GM23338 (cell line): Measurements from ENCODE around the gene ICAM1. TPM values are rescaled to one million over a fixed set of nuclear protein-coding genes. Genes with fewer than 3 reads are reported as not detected.
A peak's percentile ranks its signal among the peaks of the same experiment; 100 is the strongest.

Experiments used
- ATAC-seq: fragments of 200-7000 bp; cut with Tn5 transposase; 3 replicates; pipeline ENCODE4 v1.9.1; 2020
- DNase-seq: peaks from one replicate; pipeline ENCODE4 v3.0.0-alpha.2; 2015; ENCODE audit warnings: low spot score
- H2AFZ ChIP-seq: fragments of 200-600 bp; sonication (generic); 2 replicates; pipeline ENCODE4 v1.8.0; 2016; ENCODE audit warnings: antibody characterized with exemption, mild to moderate bottlenecking, moderate library complexity
- H3F3A ChIP-seq: fragments of 200-600 bp; sonication (generic); replicated peaks from 2 replicates; pipeline ENCODE4 v1.8.0; 2017; ENCODE audit warnings: antibody characterized with exemption, mixed run types, low read depth
- H3K27ac ChIP-seq: fragments of 200-600 bp; sonication (generic); 2 replicates; pipeline ENCODE4 v1.6.1; 2016; ENCODE audit warnings: low read depth
- H3K27me3 ChIP-seq: fragments of 200-600 bp; sonication (generic); 2 replicates; pipeline ENCODE4 v1.8.0; 2016; ENCODE audit warnings: mild to moderate bottlenecking, mixed run types, moderate library complexity; ENCODE audit not compliant: insufficient read depth
- H3K36me3 ChIP-seq: fragments of 200-600 bp; sonication (generic); 2 replicates; pipeline ENCODE4 v1.8.0; 2016; ENCODE audit warnings: mild to moderate bottlenecking; ENCODE audit not compliant: insufficient read depth
- H3K4me1 ChIP-seq: fragments of 200-600 bp; sonication (generic); 2 replicates; pipeline ENCODE4 v1.8.0; 2016; ENCODE audit warnings: mild to moderate bottlenecking, moderate library complexity; ENCODE audit not compliant: insufficient read depth
- H3K4me2 ChIP-seq: fragments of 200-600 bp; sonication (generic); 2 replicates; pipeline ENCODE4 v1.7.1; 2017; ENCODE audit warnings: mixed run types
- H3K4me3 ChIP-seq: fragments of 200-600 bp; sonication (generic); 2 replicates; pipeline ENCODE4 v1.6.1; 2016; ENCODE audit warnings: mixed run types
- H3K79me2 ChIP-seq: fragments of 200-600 bp; sonication (generic); replicated peaks from 2 replicates; pipeline ENCODE4 v1.8.0; 2017; ENCODE audit warnings: mild to moderate bottlenecking; ENCODE audit not compliant: insufficient read depth
- H3K9me2 ChIP-seq: fragments of 200-600 bp; sonication (generic); 2 replicates; pipeline ENCODE4 v1.8.0; 2017; ENCODE audit not compliant: insufficient read depth
- H4K20me1 ChIP-seq: fragments of 200-600 bp; sonication (generic); replicated peaks from 2 replicates; pipeline ENCODE4 v1.8.0; 2017; ENCODE audit warnings: mild to moderate bottlenecking; ENCODE audit not compliant: insufficient read depth
- H3K27ac Mint-ChIP-seq: 2 replicates; pipeline ENCODE4 v1.8.0; 2020; ENCODE audit warnings: inconsistent platforms, mild to moderate bottlenecking, moderate library complexity, mixed read lengths
- H3K27me3 Mint-ChIP-seq: 3 replicates; pipeline ENCODE4 v1.8.0; 2022; ENCODE audit warnings: low read depth, mild to moderate bottlenecking, moderate library complexity, mixed read lengths, inconsistent platforms; ENCODE audit not compliant: insufficient read depth, poor library complexity
- H3K36me3 Mint-ChIP-seq: 3 replicates; pipeline ENCODE4 v1.8.0; 2021; ENCODE audit warnings: low read depth, mild to moderate bottlenecking, inconsistent platforms, moderate library complexity, mixed read lengths
- H3K4me1 Mint-ChIP-seq: 3 replicates; pipeline ENCODE4 v1.8.0; 2020; ENCODE audit warnings: mild to moderate bottlenecking, inconsistent platforms, mixed read lengths
- H3K4me3 Mint-ChIP-seq: 3 replicates; pipeline ENCODE4 v1.8.0; 2021; ENCODE audit warnings: moderate library complexity, mild to moderate bottlenecking, inconsistent platforms, mixed read lengths
- H3K9me3 Mint-ChIP-seq: 3 replicates; pipeline ENCODE4 v1.8.0; 2020; ENCODE audit warnings: moderate library complexity, mild to moderate bottlenecking, inconsistent platforms, mixed read lengths
- CREB1 ChIP-seq: fragments of 250-450 bp; sonication (Bioruptor Pico); IDR thresholded peaks from 2 replicates; pipeline ENCODE4 v1.5.0; 2020; ENCODE audit warnings: low read depth, mild to moderate bottlenecking, moderate library complexity
- EZH2 ChIP-seq: fragments of 200-600 bp; sonication (generic); IDR thresholded peaks from one replicate; pipeline ENCODE4 v1.8.0; 2017; ENCODE audit warnings: antibody characterized with exemption, mild to moderate bottlenecking, low read depth; ENCODE audit not compliant: unreplicated experiment
- JUNB ChIP-seq: IDR thresholded peaks from one replicate; pipeline ENCODE4 v1.6.1; 2016; ENCODE audit warnings: antibody characterized with exemption; ENCODE audit not compliant: unreplicated experiment
- POLR2AphosphoS5 ChIP-seq: IDR thresholded peaks from 2 replicates; pipeline ENCODE4 v1.6.1; 2016; ENCODE audit warnings: antibody characterized with exemption, low read depth
- STAT1 ChIP-seq: IDR thresholded peaks from one replicate; pipeline ENCODE4 v1.6.1; 2016; ENCODE audit warnings: antibody characterized with exemption; ENCODE audit not compliant: unreplicated experiment
- ZNF114 ChIP-seq: fragments of 250-450 bp; sonication (Bioruptor Pico); IDR thresholded peaks from 2 replicates; pipeline ENCODE4 v1.5.0; 2020; ENCODE audit warnings: mild to moderate bottlenecking, moderate library complexity
- ZNF331 ChIP-seq: fragments of 250-450 bp; sonication (Bioruptor Pico); IDR thresholded peaks from 2 replicates; pipeline ENCODE4 v1.5.0; 2020; ENCODE audit warnings: low read depth, mild to moderate bottlenecking, moderate library complexity
- polyA plus RNA-seq: library from polyadenylated mRNA; unstranded; fragments of >200 nt; fragmentation: Nextera tagmentation; extraction: Ambion mirVana; gene quantifications from 2 replicates; pipeline ENCODE4 v1.2.1, GENCODE V29; 2016
- total RNA-seq: library from RNA; depleted of rRNA; stranded (reverse); fragments of >200 nt; shearing (Covaris generic); gene quantifications from 2 replicates; pipeline ENCODE4 v1.2.3, GENCODE V29; 2014
- TF ChIP-seq, protein P1 (sequence below), 2 experiments: fragments of 200-600 bp in 1 of 2; sonication (generic) in 1 of 2; conservative IDR thresholded peaks; 2 replicates each; pipeline versions ENCODE4 v1.5.1 to v1.6.1; 2016 to 2017; ENCODE audit warnings: antibody characterized with exemption in 2 of 2, low read depth in 2 of 2, mild to moderate bottlenecking in 2 of 2, moderate library complexity in 1 of 2
- TF ChIP-seq, protein P2 (sequence below): IDR thresholded peaks from 2 replicates; pipeline ENCODE4 v1.6.1; 2016; ENCODE audit warnings: antibody characterized with exemption

ICAM1 gene
- total and polyA plus RNA-seq, 2 experiments from 2014 or later = 1.6 to 3.5 TPM

- TF ChIP-seq ZNF331 (CRISPR knock-in tag) (no peak), POLR2AphosphoS5 (peak; percentile 23; the same call in 1 of the 2 replicates)
- Histone ChIP-seq H3K79me2 (no peaks in the 10 kb centered on the region), H3K27ac (no peak overlapping the region), H4K20me1 (no peaks in the 10 kb centered on the region; the same call in 1 of the 2 replicates), H3K9me2 (no peaks in the 10 kb centered on the region), H2AFZ (peak overlapping the region; percentile 96), H3K4me2 (peak overlapping the region; percentile 94), H3F3A (peaks cover 19% of the 10 kb centered on the region; the same call in 1 of the 2 replicates), H3K4me3 (peak overlapping the region; percentile 71), H3K27me3 (peaks cover 78% of the 10 kb centered on the region), H3K36me3 (no peaks in the 10 kb centered on the region), H3K4me1 (peaks cover 24% of the 10 kb centered on the region)
- H3K4me3 Mint-ChIP-seq = peak overlapping the region; percentile 77
- H3K4me1 Mint-ChIP-seq = peaks cover 31% of the 10 kb centered on the region
- H3K9me3 Mint-ChIP-seq = peaks cover 3% of the 10 kb centered on the region; the same call in 1 of the 3 replicates
- DNase-seq (peak; percentile 83), ATAC-seq (peak; percentile 26)
- H3K27ac Mint-ChIP-seq = peak overlapping the region; percentile 80; the same call in 1 of the 2 replicates
- peaks cover 8% of the 10 kb centered on the region; the same call in 2 of the 3 replicates for H3K36me3 Mint-ChIP-seq
- peaks cover 75% of the 10 kb centered on the region for H3K27me3 Mint-ChIP-seq
These were observed 17.8 kb downstream of the ICAM1 start for GRCh38 chr19:10288662-10289166.

- H3K9me3 Mint-ChIP-seq = peaks cover 3% of the 10 kb centered on the region; the same call in 1 of the 3 replicates
- Histone ChIP-seq H3F3A (peaks cover 19% of the 10 kb centered on the region; the same call in 1 of the 2 replicates), H3K4me1 (peaks cover 24% of the 10 kb centered on the region), H3K36me3 (no peaks in the 10 kb centered on the region), H3K9me2 (no peaks in the 10 kb centered on the region), H3K4me2 (peak overlapping the region; percentile 94), H3K79me2 (no peaks in the 10 kb centered on the region), H3K4me3 (peak overlapping the region; percentile 71), H3K27me3 (peaks cover 84% of the 10 kb centered on the region), H4K20me1 (no peaks in the 10 kb centered on the region; the same call in 1 of the 2 replicates), H3K27ac (no peak overlapping the region), H2AFZ (peak overlapping the region; percentile 98)
- H3K4me1 Mint-ChIP-seq = peaks cover 31% of the 10 kb centered on the region
- TF ChIP-seq CREB1 (CRISPR knock-in tag) = peak; percentile 73
- TF ChIP-seq STAT1 = no peak
- peak; percentile 93 for DNase-seq
- peak overlapping the region; percentile 77 for H3K4me3 Mint-ChIP-seq
- ATAC-seq = peak; percentile 8
- H3K27ac Mint-ChIP-seq = peak overlapping the region; percentile 80; the same call in 1 of the 2 replicates
- H3K36me3 Mint-ChIP-seq = peaks cover 8% of the 10 kb centered on the region; the same call in 2 of the 3 replicates
- H3K27me3 Mint-ChIP-seq = peaks cover 81% of the 10 kb centered on the region
These were observed 18.4 kb downstream of the ICAM1 start for GRCh38 chr19:10289167-10289835.

DNA sequence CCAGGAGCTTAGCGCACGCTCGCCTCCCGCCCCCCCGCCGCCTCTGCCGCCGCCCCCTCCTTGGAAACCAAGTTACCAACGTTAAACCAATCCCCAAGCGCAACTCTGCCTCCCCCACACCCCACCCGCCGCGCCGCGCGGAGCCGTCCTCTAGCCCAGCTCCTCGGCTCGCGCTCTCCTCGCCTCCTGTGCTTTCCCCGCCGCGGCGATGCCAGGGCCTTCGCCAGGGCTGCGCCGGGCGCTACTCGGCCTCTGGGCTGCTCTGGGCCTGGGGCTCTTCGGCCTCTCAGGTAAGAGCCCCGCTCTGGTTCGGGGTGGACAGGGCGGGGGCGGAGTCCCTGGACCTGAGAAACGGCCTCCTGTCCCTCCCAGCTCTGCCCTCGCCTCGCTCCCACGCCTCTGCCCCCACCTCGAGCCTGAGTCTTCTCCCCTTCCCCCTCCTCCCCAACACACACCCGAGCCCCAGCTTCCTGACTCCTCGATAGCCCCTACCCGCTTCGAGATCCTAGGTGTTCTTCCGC lies 19.0 kb downstream of the ICAM1 start, which contains the start of gene ICAM5:
Gene ICAM5 (plus strand): TSS at position 117 of the 521 bp plus-strand sequence. CDS start 92 bp downstream, at position 209.
- Histone ChIP-seq H3K9me2 (no peaks in the 10 kb centered on the region), H3K27me3 (peaks cover 90% of the 10 kb centered on the region), H3K79me2 (no peaks in the 10 kb centered on the region), H3K27ac (no peak within 1 kb of the TSS), H3K4me3 (peak within 1 kb of the TSS; percentile 71), H3K4me1 (peaks cover 24% of the 10 kb centered on the region), H3F3A (peaks cover 19% of the 10 kb centered on the region; the same call in 1 of the 2 replicates), H3K4me2 (peak within 1 kb of the TSS; percentile 94), H3K36me3 (no peaks in the 10 kb centered on the region), H2AFZ (peak within 1 kb of the TSS; percentile 98), H4K20me1 (no peaks in the 10 kb centered on the region; the same call in 1 of the 2 replicates)
- peak within 1 kb of the TSS; percentile 77 for H3K4me3 Mint-ChIP-seq
- peak within 1 kb of the TSS; percentile 80; the same call in 1 of the 2 replicates for H3K27ac Mint-ChIP-seq
- peaks cover 87% of the 10 kb centered on the region for H3K27me3 Mint-ChIP-seq
- peaks cover 33% of the 10 kb centered on the region for H3K4me1 Mint-ChIP-seq
- peak; percentile 1; the same call in 2 of the 3 replicates for ATAC-seq
- peaks cover 3% of the 10 kb centered on the region; the same call in 1 of the 3 replicates for H3K9me3 Mint-ChIP-seq
- DNase-seq = peak; percentile 47
- H3K36me3 Mint-ChIP-seq = peaks cover 4% of the 10 kb centered on the region; the same call in 1 of the 3 replicates
- TF ChIP-seq EZH2 (peak; percentile 58), ZNF114 (no peak), CREB1 (CRISPR knock-in tag) (no peak), JUNB (no peak), POLR2AphosphoS5 (no peak)
- TF ChIP-seq, protein P1, sequence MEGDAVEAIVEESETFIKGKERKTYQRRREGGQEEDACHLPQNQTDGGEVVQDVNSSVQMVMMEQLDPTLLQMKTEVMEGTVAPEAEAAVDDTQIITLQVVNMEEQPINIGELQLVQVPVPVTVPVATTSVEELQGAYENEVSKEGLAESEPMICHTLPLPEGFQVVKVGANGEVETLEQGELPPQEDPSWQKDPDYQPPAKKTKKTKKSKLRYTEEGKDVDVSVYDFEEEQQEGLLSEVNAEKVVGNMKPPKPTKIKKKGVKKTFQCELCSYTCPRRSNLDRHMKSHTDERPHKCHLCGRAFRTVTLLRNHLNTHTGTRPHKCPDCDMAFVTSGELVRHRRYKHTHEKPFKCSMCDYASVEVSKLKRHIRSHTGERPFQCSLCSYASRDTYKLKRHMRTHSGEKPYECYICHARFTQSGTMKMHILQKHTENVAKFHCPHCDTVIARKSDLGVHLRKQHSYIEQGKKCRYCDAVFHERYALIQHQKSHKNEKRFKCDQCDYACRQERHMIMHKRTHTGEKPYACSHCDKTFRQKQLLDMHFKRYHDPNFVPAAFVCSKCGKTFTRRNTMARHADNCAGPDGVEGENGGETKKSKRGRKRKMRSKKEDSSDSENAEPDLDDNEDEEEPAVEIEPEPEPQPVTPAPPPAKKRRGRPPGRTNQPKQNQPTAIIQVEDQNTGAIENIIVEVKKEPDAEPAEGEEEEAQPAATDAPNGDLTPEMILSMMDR (conservative IDR thresholded peaks at IDR 0.05; ENCODE audit: low read depth in 2 of 2) = no peak
- TF ChIP-seq, protein P2, sequence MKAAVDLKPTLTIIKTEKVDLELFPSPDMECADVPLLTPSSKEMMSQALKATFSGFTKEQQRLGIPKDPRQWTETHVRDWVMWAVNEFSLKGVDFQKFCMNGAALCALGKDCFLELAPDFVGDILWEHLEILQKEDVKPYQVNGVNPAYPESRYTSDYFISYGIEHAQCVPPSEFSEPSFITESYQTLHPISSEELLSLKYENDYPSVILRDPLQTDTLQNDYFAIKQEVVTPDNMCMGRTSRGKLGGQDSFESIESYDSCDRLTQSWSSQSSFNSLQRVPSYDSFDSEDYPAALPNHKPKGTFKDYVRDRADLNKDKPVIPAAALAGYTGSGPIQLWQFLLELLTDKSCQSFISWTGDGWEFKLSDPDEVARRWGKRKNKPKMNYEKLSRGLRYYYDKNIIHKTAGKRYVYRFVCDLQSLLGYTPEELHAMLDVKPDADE = no peak
